Activated CD8-positive, alpha-beta memory T cell treated with anti-CD3 and anti-CD28 coated beads, Interleukin-2, amount 50 U/mL, for 1 hour (primary cell): Measurements from ENCODE around the gene PHLPP2.

Experiments
- DNase-seq: peaks from one replicate; pipeline ENCODE4 v3.0.0-alpha.2; 2020; ENCODE audit errors: extremely low read depth

PHLPP2 gene

GRCh38 chr16:71724320-71724751, at the start of gene PHLPP2:
TSS of gene PHLPP2 (minus strand) at chr16:71724701. CDS start at chr16:71714795, 9,906 bp downstream.
- no peak for DNase-seq

- no peak for DNase-seq
Measured at GRCh38 chr16:71771571-71771970, 47.1 kb upstream of the PHLPP2 start.

- no peak for DNase-seq
Measured at GRCh38 chr16:71769222-71769621, 44.7 kb upstream of the PHLPP2 start.

GRCh38 chr16:71767060-71767900, 42.8 kb upstream of the PHLPP2 start:
- no peak for DNase-seq

GRCh38 chr16:71762186-71762585, 37.7 kb upstream of the PHLPP2 start:
- DNase-seq, result no peak

- DNase-seq, result no peak
Measured at GRCh38 chr16:71761097-71761496, 36.6 kb upstream of the PHLPP2 start.

- no peak for DNase-seq
Measured at GRCh38 chr16:71758293-71758760, 33.8 kb upstream of the PHLPP2 start.

GRCh38 chr16:71754652-71755051, 30.2 kb upstream of the PHLPP2 start:
- DNase-seq, result no peak

- no peak for DNase-seq
Measured at GRCh38 chr16:71754108-71754507, 29.6 kb upstream of the PHLPP2 start.

GRCh38 chr16:71748226-71748625, 23.7 kb upstream of the PHLPP2 start:
- no peak for DNase-seq

- no peak for DNase-seq
Measured at GRCh38 chr16:71746442-71747046, 22.0 kb upstream of the PHLPP2 start.

- no peak for DNase-seq
Measured at GRCh38 chr16:71738855-71739254, 14.4 kb upstream of the PHLPP2 start.

- DNase-seq, result no peak
Measured at GRCh38 chr16:71737501-71737900, 13.0 kb upstream of the PHLPP2 start.

- no peak for DNase-seq
Measured at GRCh38 chr16:71734511-71734910, 10.0 kb upstream of the PHLPP2 start.

- DNase-seq, result no peak
Measured at GRCh38 chr16:71732587-71732986, 8.1 kb upstream of the PHLPP2 start.

GRCh38 chr16:71727551-71728324, 3.2 kb upstream of the PHLPP2 start:
- no peak for DNase-seq

GRCh38 chr16:71726476-71727315, 2.2 kb upstream of the PHLPP2 start:
- no peak for DNase-seq

GRCh38 chr16:71723537-71724319, 773 bp downstream of the PHLPP2 start:
- DNase-seq, result peak; percentile 60

- DNase-seq, result no peak
Measured at GRCh38 chr16:71722801-71723536, 1.5 kb downstream of the PHLPP2 start.
